H1 (cell line): ENCODE results near the gene SHMT1. TPM values are rescaled to one million over a fixed set of nuclear protein-coding genes. Genes with fewer than 3 reads are reported as not detected.

Experiments used
- CTCF ChIA-PET: fragments of 300-600 bp; sonication (Branson Sonifier 250); formaldehyde crosslinking; loops from one replicate; lab custom pipeline; 2021; ENCODE audit not compliant: partially characterized antibody; lab: Charles Lee
- POLR2A ChIA-PET: fragments of 300-600 bp; sonication (Branson Sonifier 250); formaldehyde crosslinking; loops from one replicate; lab custom pipeline; 2021; ENCODE audit warnings: inconsistent platforms; ENCODE audit not compliant: partially characterized antibody; lab: Charles Lee
- DNase-seq, 2 experiments: peaks; one replicate each; pipeline versions ENCODE4 v3.0.0 to v3.0.0-alpha.2; 2010 to 2022; ENCODE audit warnings: low spot score in 2 of 2, low read depth in 1 of 2, mixed read lengths in 1 of 2
- FAIRE-seq: peaks from 2 replicates; lab custom pipeline; 2011; peaks lifted over from hg19 to GRCh38; lab: Jason Lieb, UNC
- H2AFZ ChIP-seq: 2 replicates; pipeline ENCODE4 v1.8.1; 2012; ENCODE audit warnings: low read length, inconsistent platforms
- H2AK5ac ChIP-seq: 2 replicates; pipeline ENCODE4 v1.6.1; 2013; ENCODE audit warnings: low read depth, low read length
- H2BK120ac ChIP-seq: replicated peaks from 2 replicates; pipeline ENCODE3; 2013; ENCODE audit warnings: low read depth, low read length, inconsistent platforms
- H2BK12ac ChIP-seq: 2 replicates; pipeline ENCODE4 v1.6.1; 2013; ENCODE audit warnings: low read depth, low read length
- H2BK15ac ChIP-seq: 2 replicates; pipeline ENCODE4 v1.6.1; 2013; ENCODE audit warnings: low read length
- H2BK20ac ChIP-seq: 2 replicates; pipeline ENCODE4 v1.6.1; 2013; ENCODE audit warnings: low read length
- H2BK5ac ChIP-seq: 2 replicates; pipeline ENCODE4 v1.6.1; 2013; ENCODE audit warnings: low read depth, low read length
- H3K14ac ChIP-seq: 2 replicates; pipeline ENCODE4 v1.6.1; 2013; ENCODE audit warnings: inconsistent platforms; ENCODE audit not compliant: insufficient read length
- H3K18ac ChIP-seq: 2 replicates; pipeline ENCODE4 v1.6.1; 2013; ENCODE audit warnings: low read length; ENCODE audit errors: extremely low read depth
- H3K23ac ChIP-seq: 2 replicates; pipeline ENCODE4 v1.6.1; 2013; ENCODE audit warnings: inconsistent platforms; ENCODE audit not compliant: insufficient read length
- H3K23me2 ChIP-seq: 2 replicates; pipeline ENCODE4 v1.6.1; 2013; ENCODE audit warnings: low read depth, low read length
- H3K27ac ChIP-seq: 2 replicates; pipeline ENCODE4 v1.6.1; 2011; ENCODE audit warnings: low read depth, low read length, inconsistent platforms
- H3K27me3 ChIP-seq, 4 experiments: replicated peaks in 1 of 4; 1 replicate in 1 of 4; 2 replicates in 3 of 4; pipeline versions ENCODE4 v1.6.1 to v1.8.1; 2011 to 2013; ENCODE audit warnings: low read length in 3 of 4, mild to moderate bottlenecking in 3 of 4, inconsistent platforms in 2 of 4, mixed read lengths in 2 of 4, moderate library complexity in 1 of 4; ENCODE audit not compliant: control insufficient read depth in 3 of 4, insufficient read depth in 3 of 4; ENCODE audit errors: extremely low read depth in 1 of 4
- H3K36me3 ChIP-seq, 4 experiments: 2 replicates each; pipeline versions ENCODE4 v1.6.1 to v1.8.1; 2011 to 2013; ENCODE audit warnings: mild to moderate bottlenecking in 4 of 4, low read length in 3 of 4, moderate library complexity in 2 of 4, control low read depth in 1 of 4, inconsistent platforms in 1 of 4; ENCODE audit not compliant: insufficient read depth in 4 of 4, control insufficient read depth in 2 of 4
- H3K4ac ChIP-seq: replicated peaks from 2 replicates; pipeline ENCODE3; 2013; ENCODE audit warnings: low read length, low read depth, mixed read lengths, inconsistent platforms; ENCODE audit not compliant: insufficient read length
- H3K4me1 ChIP-seq, 4 experiments: replicated peaks in 1 of 4; 1 replicate in 1 of 4; 2 replicates in 3 of 4; pipeline versions ENCODE4 v1.6.1 to v1.8.1; 2011 to 2013; ENCODE audit warnings: low read length in 3 of 4, inconsistent platforms in 2 of 4, mixed read lengths in 1 of 4; ENCODE audit not compliant: insufficient read depth in 4 of 4, control insufficient read depth in 3 of 4
- H3K4me2 ChIP-seq, 2 experiments: 2 replicates each; pipeline versions ENCODE4 v1.6.1 to v1.8.1; 2011 to 2013; ENCODE audit warnings: low read depth in 2 of 2, low read length in 2 of 2, control low read depth in 1 of 2, inconsistent platforms in 1 of 2, mild to moderate bottlenecking in 1 of 2; ENCODE audit not compliant: insufficient read depth in 1 of 2
- H3K4me3 ChIP-seq, 4 experiments: fragments of 200-600, 300-600 bp in 1 of 4; sonication (generic), shearing (Covaris generic), sonication (Bioruptor Twin) in 1 of 4; 2 replicates each; pipeline versions ENCODE4 v1.5.1 to v1.8.1; 2011 to 2016; ENCODE audit warnings: low read length in 4 of 4, low read depth in 3 of 4, control low read depth in 2 of 4, inconsistent platforms in 2 of 4, mild to moderate bottlenecking in 2 of 4, mixed read lengths in 1 of 4, moderate library complexity in 1 of 4; ENCODE audit not compliant: insufficient read depth in 2 of 4; ENCODE audit errors: extremely low read depth in 1 of 4
- H3K56ac ChIP-seq: replicated peaks from 2 replicates; pipeline ENCODE3; 2013; ENCODE audit warnings: low read depth, mild to moderate bottlenecking, mixed read lengths, low read length, inconsistent platforms; ENCODE audit not compliant: insufficient read length
- H3K79me1 ChIP-seq: 2 replicates; pipeline ENCODE4 v1.6.1; 2013; ENCODE audit warnings: low read depth, low read length, control low read depth
- H3K79me2 ChIP-seq, 2 experiments: 2 replicates each; pipeline versions ENCODE4 v1.6.1 to v1.8.1; 2012 to 2013; ENCODE audit warnings: low read length in 2 of 2, mild to moderate bottlenecking in 2 of 2, inconsistent platforms in 1 of 2; ENCODE audit not compliant: insufficient read depth in 2 of 2, control insufficient read depth in 1 of 2
- H3K9ac ChIP-seq, 4 experiments: replicated peaks in 1 of 4; 1 replicate in 1 of 4; 2 replicates in 3 of 4; pipeline versions ENCODE4 v1.6.1 to v1.8.1; 2011 to 2013; ENCODE audit warnings: low read depth in 3 of 4, low read length in 3 of 4, control low read depth in 2 of 4, mild to moderate bottlenecking in 2 of 4, moderate library complexity in 2 of 4, inconsistent platforms in 1 of 4; ENCODE audit errors: extremely low read depth in 1 of 4
- H3K9me3 ChIP-seq, 2 experiments: 2 replicates each; pipeline versions ENCODE4 v1.6.1 to v1.8.1; 2012 to 2013; ENCODE audit warnings: mild to moderate bottlenecking in 2 of 2, moderate library complexity in 2 of 2, control low read depth in 1 of 2, inconsistent platforms in 1 of 2, low read depth in 1 of 2, low read length in 1 of 2, mixed read lengths in 1 of 2; ENCODE audit not compliant: insufficient read depth in 2 of 2
- H4K20me1 ChIP-seq, 2 experiments: replicated peaks in 1 of 2; 2 replicates each; pipeline versions ENCODE3 to v1.8.1; 2011 to 2013; ENCODE audit warnings: inconsistent platforms in 2 of 2, low read length in 2 of 2, mild to moderate bottlenecking in 1 of 2; ENCODE audit not compliant: insufficient read depth in 2 of 2, control insufficient read depth in 1 of 2
- H4K5ac ChIP-seq: 2 replicates; pipeline ENCODE4 v1.6.1; 2013; ENCODE audit warnings: low read length, low read depth, mixed read lengths, inconsistent platforms; ENCODE audit not compliant: insufficient read length
- H4K8ac ChIP-seq: 2 replicates; pipeline ENCODE4 v1.8.0; 2013; ENCODE audit warnings: mild to moderate bottlenecking, moderate library complexity, low read length, inconsistent platforms; ENCODE audit not compliant: insufficient read depth; ENCODE audit errors: extremely low read depth
- H4K91ac ChIP-seq: replicated peaks from 2 replicates; pipeline ENCODE3; 2013; ENCODE audit warnings: low read length, mixed read lengths, inconsistent platforms; ENCODE audit not compliant: insufficient read length
- CEBPB ChIP-seq: IDR thresholded peaks from 2 replicates; pipeline ENCODE4 v1.6.1; 2012; ENCODE audit warnings: low read depth, low read length
- CREB1 ChIP-seq: IDR thresholded peaks from 2 replicates; pipeline ENCODE4 v1.6.1; 2012; ENCODE audit warnings: inconsistent platforms
- EGR1 ChIP-seq: IDR thresholded peaks from 2 replicates; pipeline ENCODE4 v1.6.1; 2011; ENCODE audit warnings: low read depth, low read length, borderline replicate concordance
- FOSL1 ChIP-seq: IDR thresholded peaks from 2 replicates; pipeline ENCODE4 v1.6.1; 2011; ENCODE audit warnings: mild to moderate bottlenecking, low read depth, low read length, moderate library complexity; ENCODE audit not compliant: insufficient read depth
- GTF2F1 ChIP-seq: IDR thresholded peaks from 2 replicates; pipeline ENCODE4 v1.6.1; 2012; ENCODE audit warnings: low read depth, low read length, improper control_type of control experiment, borderline replicate concordance
- JUND ChIP-seq: IDR thresholded peaks from 2 replicates; pipeline ENCODE4 v1.6.1; 2011; ENCODE audit warnings: mild to moderate bottlenecking, improper control_type of control experiment, low read length
- SAP30 ChIP-seq: fragments of 300-600 bp; sonication (generic); IDR thresholded peaks from 2 replicates; pipeline ENCODE4 v1.7.1; 2012; ENCODE audit warnings: low read length, moderate library complexity, mild to moderate bottlenecking, inconsistent platforms; ENCODE audit not compliant: insufficient read depth, insufficient replicate concordance
- SP1 ChIP-seq: IDR thresholded peaks from 2 replicates; pipeline ENCODE4 v1.6.1; 2011; ENCODE audit warnings: low read depth, low read length
- SUZ12 ChIP-seq: fragments of 200-600 bp; sonication (generic); IDR thresholded peaks from 2 replicates; pipeline ENCODE4 v1.6.1; 2012; ENCODE audit warnings: mild to moderate bottlenecking, inconsistent platforms, low read length, moderate library complexity, mixed read lengths
- TAF7 ChIP-seq: optimal IDR thresholded peaks from 2 replicates; pipeline ENCODE3; 2011; ENCODE audit warnings: low read depth, mild to moderate bottlenecking, inconsistent platforms, low read length, moderate library complexity, borderline replicate concordance
- WGBS, 2 experiments: shearing (Covaris generic) in 1 of 2; methylation state at CpG; one replicate each; pipeline versions ENCODE4 v1.1.6 to v1.1.7; 2013 to 2015; ENCODE audit warnings: low lambda C conversion rate in 2 of 2, mixed read lengths in 2 of 2, inconsistent platforms in 1 of 2, low coverage in 1 of 2, missing lambda C conversion rate in 1 of 2; ENCODE audit not compliant: insufficient replicate concordance in 2 of 2, insufficient coverage in 1 of 2, insufficient read length in 1 of 2; ENCODE audit errors: extremely low coverage in 1 of 2, missing lambda C conversion rate in 1 of 2; 5-methylcytosine and 5-hydroxymethylcytosine counted together
- polyA plus RNA-seq, 7 experiments: library from polyadenylated mRNA; depleted of rRNA in 3 of 7; stranded (reverse) in 5 of 7; unstranded in 2 of 7; fragments of >200 nt in 5 of 7; fragments of 200-250 nt in 2 of 7; gene quantifications; 1 replicate in 5 of 7; 2 replicates in 1 of 7; 4 replicates in 1 of 7; pipeline versions ENCODE4 v1.2.1 to v1.2.3, GENCODE V29; 2011 to 2013; ENCODE audit warnings: missing spikeins in 2 of 7, mixed read lengths in 2 of 7
- total RNA-seq: library from RNA; stranded (reverse); fragmentation: NEBNext Ultra II Directional; extraction: Animal tissue kit (Norgen Biotek cat#: 25700); gene quantifications from 2 replicates; pipeline ENCODE4 v1.2.1, GENCODE V29; 2021
- TF ChIP-seq, protein P1 (sequence below), 3 experiments: IDR thresholded peaks; 1 replicate in 2 of 3; 2 replicates in 1 of 3; pipeline versions ENCODE4 v1.5.1 to v1.6.1; 2011; ENCODE audit warnings: low read length in 3 of 3, mild to moderate bottlenecking in 3 of 3, inconsistent platforms in 2 of 3, low read depth in 1 of 3, moderate library complexity in 1 of 3; ENCODE audit not compliant: insufficient read depth in 1 of 3; ENCODE audit errors: control extremely low read depth in 1 of 3

The SHMT1 gene
- total and polyA plus RNA-seq, 2 of the 8 experiments (the other 6 are each of a cell fraction or from before 2014, with no cell fraction given), result 30.7 to 39.3 TPM

DNA sequence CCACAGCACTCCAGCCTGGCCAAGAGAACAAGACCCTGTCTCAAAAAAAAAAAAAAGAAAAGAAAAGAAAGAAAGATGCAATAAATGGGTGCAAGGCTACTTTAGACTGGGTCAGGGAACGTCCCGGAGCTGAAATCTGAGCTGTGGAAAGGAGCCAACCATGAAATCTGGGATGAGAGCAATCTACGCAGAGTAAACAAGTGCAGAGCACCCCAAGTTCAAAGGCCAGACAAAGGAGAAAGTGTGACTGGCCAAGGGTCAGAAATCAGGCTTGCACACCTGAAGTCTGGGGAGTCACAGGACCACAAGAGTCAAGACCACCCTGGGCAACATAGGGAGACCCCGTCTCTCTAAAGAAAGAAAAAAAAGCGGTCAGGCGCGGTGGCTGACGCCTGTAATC is 2.8 kb downstream of the SHMT1 start:
- Histone ChIP-seq H3K79me2 (peaks cover 4 to 39% of the 10 kb centered on the region in 2 experiments), H2AK5ac (no peak overlapping the region), H2BK5ac (no peak overlapping the region), H3K79me1 (peaks cover 7% of the 10 kb centered on the region; the same call in 1 of the 2 replicates), H4K91ac (no peak overlapping the region), H3K4me2 (no peak overlapping the region), H3K27ac (no peak overlapping the region), H4K8ac (no peak overlapping the region), H3K4me3 (no peak overlapping the region), H3K9ac (no peak overlapping the region), H3K18ac (no peak overlapping the region), H3K14ac (no peak overlapping the region), H3K23me2 (peaks cover 6% of the 10 kb centered on the region), H4K5ac (no peak overlapping the region), H3K4ac (no peak overlapping the region), H3K9me3 (no peaks in the 10 kb centered on the region), H2BK20ac (no peak overlapping the region), H4K20me1 (peaks cover 0 to 2% of the 10 kb centered on the region in 2 experiments), H2BK12ac (no peak overlapping the region), H3K56ac (no peak overlapping the region), H2BK15ac (no peak overlapping the region), H3K23ac (no peak overlapping the region), H2BK120ac (no peak overlapping the region), H3K4me1 (peaks cover 0 to 2% (median 0%) of the 10 kb centered on the region in 4 experiments; a peak in 1 of 7 replicates), H3K27me3 (no peaks in the 10 kb centered on the region), H3K36me3 (peaks cover 2 to 14% (median 7%) of the 10 kb centered on the region in 4 experiments; a peak in 5 of 8 replicates), H2AFZ (no peak overlapping the region)
- ChIA-PET POLR2A (interaction anchor here (3.0 kb wide), 1 partner anchor 100 kb away, joined by 13 read pairs; the partner anchor contains the start of gene MIEF2), CTCF (interaction anchor here (1.2 kb wide), 1 partner anchor 39 kb away, joined by 3 read pairs; no protein-coding TSS in a partner anchor)
- no peak for DNase-seq
- FAIRE-seq, result no peak
- 98% methylated on average over 8 of the region's 8 CpGs; no CpG with 5 or more reads in 1 of the 2 experiments for WGBS, 2 experiments
- TF ChIP-seq SUZ12 (no peak), FOSL1 (no peak), CREB1 (no peak), SAP30 (no peak), SP1 (no peak), CEBPB (no peak), EGR1 (no peak), GTF2F1 (no peak), TAF7 (no peak), JUND (no peak)
- TF ChIP-seq, protein P1, sequence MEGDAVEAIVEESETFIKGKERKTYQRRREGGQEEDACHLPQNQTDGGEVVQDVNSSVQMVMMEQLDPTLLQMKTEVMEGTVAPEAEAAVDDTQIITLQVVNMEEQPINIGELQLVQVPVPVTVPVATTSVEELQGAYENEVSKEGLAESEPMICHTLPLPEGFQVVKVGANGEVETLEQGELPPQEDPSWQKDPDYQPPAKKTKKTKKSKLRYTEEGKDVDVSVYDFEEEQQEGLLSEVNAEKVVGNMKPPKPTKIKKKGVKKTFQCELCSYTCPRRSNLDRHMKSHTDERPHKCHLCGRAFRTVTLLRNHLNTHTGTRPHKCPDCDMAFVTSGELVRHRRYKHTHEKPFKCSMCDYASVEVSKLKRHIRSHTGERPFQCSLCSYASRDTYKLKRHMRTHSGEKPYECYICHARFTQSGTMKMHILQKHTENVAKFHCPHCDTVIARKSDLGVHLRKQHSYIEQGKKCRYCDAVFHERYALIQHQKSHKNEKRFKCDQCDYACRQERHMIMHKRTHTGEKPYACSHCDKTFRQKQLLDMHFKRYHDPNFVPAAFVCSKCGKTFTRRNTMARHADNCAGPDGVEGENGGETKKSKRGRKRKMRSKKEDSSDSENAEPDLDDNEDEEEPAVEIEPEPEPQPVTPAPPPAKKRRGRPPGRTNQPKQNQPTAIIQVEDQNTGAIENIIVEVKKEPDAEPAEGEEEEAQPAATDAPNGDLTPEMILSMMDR (IDR thresholded peaks at IDR 0.05; ENCODE audit: control extremely low read depth in 1 of 3, insufficient read depth in 1 of 3, low read depth in 1 of 3, low read length in 3 of 3), result no peak
